Inferior parietal cortex (tissue), 1 donor: ENCODE data around the gene PANK4.

Experiments
- DNase-seq: peaks from one replicate; pipeline ENCODE4 v3.0.0-alpha.2; 2016; ENCODE audit errors: extremely low spot score

PANK4 gene

GRCh38 chr1:2476061-2476999 lies 50.1 kb downstream of the PANK4 start, which contains the start of gene PLCH2:
Gene PLCH2 (plus strand): TSS chr1:2476289. CDS start chr1:2476589, 300 bp downstream.
- no peak for DNase-seq

GRCh38 chr1:2475571-2475970 lies 50.8 kb downstream of the PANK4 start:
- no peak for DNase-seq

- no peak for DNase-seq
These were observed 51.4 kb downstream of the PANK4 start for GRCh38 chr1:2474933-2475371.

GRCh38 chr1:2474104-2474844 lies 52.1 kb downstream of the PANK4 start:
- DNase-seq, result no peak

- no peak for DNase-seq
These were observed 53.2 kb downstream of the PANK4 start for GRCh38 chr1:2473198-2473597.

GRCh38 chr1:2472561-2473177 lies 53.7 kb downstream of the PANK4 start:
- DNase-seq, result no peak

GRCh38 chr1:2472109-2472508 lies 54.3 kb downstream of the PANK4 start:
- DNase-seq, result no peak

- no peak for DNase-seq
These were observed 54.8 kb downstream of the PANK4 start for GRCh38 chr1:2471587-2472001.

- DNase-seq, result no peak
These were observed 55.3 kb downstream of the PANK4 start for GRCh38 chr1:2471159-2471471.

GRCh38 chr1:2470290-2471158 lies 55.9 kb downstream of the PANK4 start:
- DNase-seq, result no peak

- DNase-seq, result no peak
These were observed 57.1 kb downstream of the PANK4 start for GRCh38 chr1:2469103-2469940.

GRCh38 chr1:2468540-2468939 lies 57.9 kb downstream of the PANK4 start:
- DNase-seq, result no peak

- DNase-seq, result no peak
These were observed 58.3 kb downstream of the PANK4 start for GRCh38 chr1:2468041-2468472.

- DNase-seq, result no peak
These were observed 59.3 kb downstream of the PANK4 start for GRCh38 chr1:2466958-2467554.

- DNase-seq, result no peak
These were observed 60.1 kb downstream of the PANK4 start for GRCh38 chr1:2466270-2466665.

GRCh38 chr1:2465371-2466269 lies 60.8 kb downstream of the PANK4 start:
- no peak for DNase-seq

GRCh38 chr1:2463396-2463795 lies 63.0 kb downstream of the PANK4 start:
- no peak for DNase-seq

GRCh38 chr1:2462819-2463218 lies 63.6 kb downstream of the PANK4 start:
- DNase-seq, result no peak
